NOMO-1 treated with DMSO at 0.1 percent for 48 hours (cell line): Measurements from ENCODE around the gene GART.

Experiments
- DNase-seq: peaks from one replicate; lab custom pipeline; 2025; ENCODE audit not compliant: unreplicated experiment; lab: John Stamatoyannopoulos, UW

Gene GART

DNA sequence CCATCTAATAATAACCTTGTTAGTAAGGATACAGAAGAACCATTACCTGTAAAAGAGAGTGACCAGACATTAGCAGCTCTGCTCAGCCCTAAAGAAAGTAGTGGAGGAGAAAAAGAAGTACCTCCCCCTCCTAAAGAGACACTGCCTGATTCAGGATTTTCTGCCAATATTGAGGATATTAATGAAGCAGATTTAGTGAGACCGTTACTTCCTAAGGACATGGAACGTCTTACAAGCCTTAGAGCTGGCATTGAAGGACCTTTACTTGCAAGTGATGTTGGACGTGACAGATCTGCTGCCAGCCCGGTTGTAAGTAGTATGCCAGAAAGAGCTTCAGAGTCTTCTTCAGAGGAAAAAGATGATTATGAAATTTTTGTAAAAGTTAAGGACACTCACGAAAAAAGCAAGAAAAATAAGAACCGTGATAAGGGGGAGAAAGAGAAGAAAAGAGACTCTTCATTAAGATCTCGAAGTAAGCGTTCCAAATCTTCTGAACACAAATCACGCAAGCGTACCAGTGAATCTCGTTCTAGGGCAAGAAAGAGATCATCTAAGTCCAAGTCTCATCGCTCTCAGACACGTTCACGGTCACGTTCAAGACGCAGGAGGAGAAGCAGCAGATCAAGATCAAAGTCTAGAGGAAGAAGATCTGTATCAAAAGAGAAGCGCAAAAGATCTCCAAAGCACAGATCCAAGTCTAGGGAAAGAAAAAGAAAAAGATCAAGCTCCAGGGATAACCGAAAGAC is 12.5 kb upstream of the GART start:
- DNase-seq, result no peak

GRCh38 chr21:33552999-33553598 is 11.2 kb upstream of the GART start:
- DNase-seq, result no peak

GRCh38 chr21:33552093-33552998 is 10.4 kb upstream of the GART start:
- DNase-seq, result no peak

DNA sequence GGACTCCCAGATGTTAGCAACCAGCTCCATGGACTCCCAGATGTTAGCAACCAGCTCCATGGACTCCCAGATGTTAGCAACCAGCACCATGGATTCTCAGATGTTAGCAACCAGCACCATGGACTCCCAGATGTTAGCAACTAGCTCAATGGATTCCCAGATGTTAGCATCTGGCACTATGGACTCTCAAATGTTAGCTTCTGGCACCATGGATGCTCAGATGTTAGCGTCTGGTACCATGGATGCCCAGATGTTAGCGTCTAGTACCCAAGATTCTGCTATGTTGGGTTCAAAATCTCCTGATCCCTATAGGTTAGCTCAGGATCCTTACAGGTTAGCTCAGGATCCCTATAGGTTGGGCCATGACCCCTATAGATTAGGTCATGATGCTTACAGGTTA is 9.7 kb upstream of the GART start:
- DNase-seq, result no peak

DNA sequence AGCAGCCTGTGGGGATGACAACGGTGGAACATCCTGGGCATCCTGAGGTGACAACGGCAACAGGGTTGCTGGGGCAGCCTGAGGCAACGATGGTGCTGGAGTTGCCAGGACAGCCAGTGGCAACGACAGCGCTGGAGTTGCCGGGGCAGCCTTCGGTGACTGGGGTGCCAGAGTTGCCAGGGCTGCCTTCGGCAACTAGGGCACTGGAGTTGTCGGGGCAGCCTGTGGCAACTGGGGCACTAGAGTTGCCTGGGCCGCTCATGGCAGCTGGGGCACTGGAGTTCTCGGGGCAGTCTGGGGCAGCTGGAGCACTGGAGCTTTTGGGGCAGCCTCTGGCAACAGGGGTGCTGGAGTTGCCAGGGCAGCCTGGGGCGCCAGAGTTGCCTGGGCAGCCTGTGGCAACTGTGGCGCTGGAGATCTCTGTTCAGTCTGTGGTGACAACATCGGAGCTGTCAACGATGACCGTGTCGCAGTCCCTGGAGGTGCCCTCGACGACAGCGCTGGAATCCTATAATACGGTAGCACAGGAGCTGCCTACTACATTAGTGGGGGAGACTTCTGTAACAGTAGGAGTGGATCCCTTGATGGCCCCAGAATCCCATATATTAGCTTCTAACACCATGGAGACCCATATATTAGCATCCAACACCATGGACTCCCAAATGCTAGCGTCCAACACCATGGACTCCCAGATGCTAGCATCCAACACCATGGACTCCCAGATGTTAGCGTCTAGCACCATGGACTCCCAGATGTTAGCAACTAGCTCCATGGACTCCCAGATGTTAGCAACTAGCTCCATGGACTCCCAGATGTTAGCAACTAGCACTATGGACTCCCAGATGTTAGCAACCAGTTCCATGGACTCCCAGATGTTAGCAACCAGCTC is 9.1 kb upstream of the GART start:
- no peak for DNase-seq

DNA sequence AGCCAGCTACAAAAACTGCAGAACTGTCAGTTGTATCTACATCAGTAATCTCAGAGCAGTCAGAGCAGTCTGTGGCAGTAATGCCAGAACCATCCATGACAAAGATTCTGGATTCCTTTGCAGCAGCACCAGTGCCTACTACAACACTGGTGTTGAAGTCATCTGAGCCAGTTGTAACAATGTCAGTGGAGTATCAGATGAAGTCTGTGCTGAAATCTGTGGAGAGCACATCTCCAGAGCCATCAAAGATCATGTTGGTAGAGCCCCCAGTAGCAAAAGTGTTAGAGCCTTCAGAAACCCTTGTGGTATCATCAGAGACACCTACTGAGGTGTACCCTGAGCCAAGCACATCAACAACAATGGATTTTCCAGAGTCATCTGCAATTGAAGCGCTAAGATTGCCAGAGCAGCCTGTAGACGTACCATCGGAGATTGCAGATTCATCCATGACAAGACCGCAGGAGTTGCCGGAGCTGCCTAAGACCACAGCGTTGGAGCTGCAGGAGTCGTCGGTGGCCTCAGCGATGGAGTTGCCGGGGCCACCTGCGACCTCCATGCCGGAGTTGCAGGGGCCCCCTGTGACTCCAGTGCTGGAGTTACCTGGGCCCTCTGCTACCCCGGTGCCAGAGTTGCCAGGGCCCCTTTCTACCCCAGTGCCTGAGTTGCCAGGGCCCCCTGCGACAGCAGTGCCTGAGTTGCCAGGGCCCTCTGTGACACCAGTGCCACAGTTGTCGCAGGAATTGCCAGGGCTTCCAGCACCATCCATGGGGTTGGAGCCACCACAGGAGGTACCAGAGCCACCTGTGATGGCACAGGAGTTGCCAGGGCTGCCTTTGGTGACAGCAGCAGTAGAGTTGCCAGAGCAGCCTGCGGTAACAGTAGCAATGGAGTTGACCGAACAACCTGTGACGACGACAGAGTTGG is 8.2 kb upstream of the GART start:
- DNase-seq, result no peak

- DNase-seq, result peak; percentile 57
Observed at GRCh38 chr21:33546086-33546485, 4.2 kb upstream of the GART start.

GRCh38 chr21:33544451-33545195 is 2.7 kb upstream of the GART start:
- no peak for DNase-seq

DNA sequence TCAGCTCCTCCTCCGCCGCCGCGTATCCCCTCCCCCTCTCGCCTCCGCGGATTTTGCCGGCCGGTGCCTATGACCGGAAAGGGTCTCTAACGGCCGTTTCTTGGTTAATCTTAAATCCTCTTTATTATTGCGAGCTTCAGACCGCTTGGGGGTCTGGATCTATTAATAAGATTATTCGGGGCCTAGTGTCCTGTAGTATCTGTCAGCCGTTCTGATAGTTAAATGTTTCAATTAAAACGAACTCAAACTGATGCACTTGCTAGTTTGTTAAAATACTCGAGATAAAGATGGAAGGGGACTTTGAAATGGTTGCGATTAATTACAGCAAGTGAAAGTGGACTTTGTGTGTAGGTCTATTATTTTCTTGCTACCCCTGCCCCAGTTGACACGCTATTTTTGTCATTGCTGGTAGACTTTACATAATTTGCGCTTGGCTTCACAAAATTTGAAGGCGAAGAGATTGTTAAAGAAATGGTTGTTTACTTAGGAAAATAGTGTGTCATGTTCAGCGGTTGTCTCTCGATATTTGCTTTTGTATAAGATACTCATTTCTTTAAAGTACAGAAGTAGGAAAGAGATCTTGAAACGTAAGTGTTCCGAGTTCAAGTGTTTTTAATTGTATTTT is 1.7 kb upstream of the GART start:
- no peak for DNase-seq

- DNase-seq, result peak; percentile 99
Observed at GRCh38 chr21:33542640-33543504, 955 bp upstream of the GART start, which contains the start of gene SON. TSS of gene SON (plus strand) at chr21:33543038. CDS start at chr21:33543093, 55 bp downstream.

DNA sequence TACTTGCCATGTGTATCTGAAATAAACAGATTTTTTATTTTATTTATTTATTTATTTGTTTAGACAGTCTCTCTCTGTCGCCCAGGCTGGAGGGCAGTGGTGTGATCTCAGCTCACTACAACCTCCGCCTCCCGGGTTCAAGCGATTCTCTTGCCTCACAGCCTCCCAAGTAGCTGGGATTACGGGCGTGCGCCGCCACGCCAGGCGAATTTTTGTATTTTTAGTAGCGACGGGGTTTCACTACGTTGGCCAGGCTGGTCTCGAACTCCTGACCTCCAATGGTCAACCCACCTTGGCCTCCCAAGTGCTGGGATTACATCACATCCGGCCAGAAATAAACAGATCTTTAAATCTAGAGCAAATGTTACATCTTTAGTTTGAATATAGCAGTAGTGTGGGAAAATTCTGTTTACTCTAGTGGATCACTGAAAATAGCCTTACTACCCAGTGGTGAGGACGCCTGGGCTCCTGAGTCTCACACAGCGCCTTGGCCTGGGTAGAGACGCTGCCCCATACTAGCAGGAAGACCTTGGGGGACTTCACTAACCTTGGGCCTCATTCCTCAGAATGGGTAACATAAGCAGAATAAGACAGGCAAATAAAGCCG is 709 bp downstream of the GART start:
- DNase-seq, result peak; percentile 5

GRCh38 chr21:33540711-33541104 is 1.2 kb downstream of the GART start:
- no peak for DNase-seq

GRCh38 chr21:33539616-33540015 is 2.3 kb downstream of the GART start:
- no peak for DNase-seq

GRCh38 chr21:33537212-33537611 is 4.7 kb downstream of the GART start:
- no peak for DNase-seq

GRCh38 chr21:33531007-33531406 is 10.9 kb downstream of the GART start:
- no peak for DNase-seq

DNA sequence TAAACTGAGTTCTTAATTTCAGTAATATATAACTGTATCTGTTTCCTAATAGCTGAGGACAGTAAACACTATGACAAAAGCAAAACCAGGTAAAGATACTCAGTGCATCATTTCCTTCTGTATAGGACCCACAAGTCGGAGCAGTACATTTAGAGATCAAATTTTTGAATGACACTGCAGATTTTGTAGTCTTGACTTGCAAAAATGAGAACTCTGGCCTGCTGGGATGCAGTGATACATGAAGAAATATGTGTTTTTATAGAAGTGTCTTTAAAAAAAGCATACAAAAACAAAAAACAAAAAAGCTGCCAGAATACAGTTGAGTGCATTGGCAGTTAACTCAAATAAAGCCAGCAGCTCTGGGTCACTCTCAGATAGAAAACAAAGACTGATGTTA is 19.0 kb downstream of the GART start:
- no peak for DNase-seq

DNA sequence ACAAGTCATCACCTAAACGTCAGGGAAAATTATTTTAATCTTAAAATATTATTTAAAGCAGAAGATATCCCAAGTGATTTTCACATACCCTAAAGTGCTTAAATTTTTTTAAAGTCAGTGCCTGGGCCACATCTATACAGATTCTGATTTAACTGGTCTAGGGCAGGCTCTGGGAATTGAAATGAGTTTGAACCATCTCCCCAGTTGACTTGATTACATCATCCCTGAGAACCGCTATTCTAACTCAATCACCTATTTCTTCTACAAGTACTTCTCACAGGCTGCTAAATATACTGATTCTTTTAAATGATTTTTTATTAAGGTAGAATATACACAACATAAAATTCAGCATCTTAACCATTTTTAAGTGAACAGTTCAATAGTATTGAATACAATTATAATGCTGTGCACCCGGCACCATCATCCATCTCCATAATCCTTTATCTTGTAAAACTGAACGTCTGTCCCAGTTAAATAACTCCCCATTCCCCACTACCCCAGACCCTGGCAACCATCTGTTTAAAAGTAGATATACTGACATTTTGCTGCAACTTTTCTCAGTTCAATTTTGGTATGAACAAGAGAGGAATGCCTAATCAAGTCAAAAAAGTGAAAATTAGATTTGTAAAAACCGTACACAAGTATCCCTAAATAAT is 19.5 kb downstream of the GART start:
- no peak for DNase-seq
